K562 (cell line): ENCODE measurements around the gene CRLF1. TPM values are rescaled to one million over a fixed set of nuclear protein-coding genes. Genes with fewer than 3 reads are reported as not detected.
A peak's percentile ranks its signal among the peaks of the same experiment; 100 is the strongest.

ENCODE experiments used
- E2F3 ChIP-seq: fragments of 250-450 bp; sonication (Bioruptor Pico); IDR thresholded peaks from 2 replicates; pipeline ENCODE4 v1.4.0; 2020; ENCODE audit warnings: mild to moderate bottlenecking
- FOXO4 ChIP-seq: fragments of 450-650 bp; formaldehyde crosslinking; IDR thresholded peaks from 2 replicates; pipeline ENCODE4 v1.4.0; 2020; ENCODE audit warnings: mild to moderate bottlenecking, moderate library complexity
- FOXP4 ChIP-seq: sonication (generic); formaldehyde crosslinking; IDR thresholded peaks from 2 replicates; pipeline ENCODE4 v1.8.0; 2022; ENCODE audit warnings: mild to moderate bottlenecking, missing genetic modification reagents, borderline replicate concordance
- HBP1 ChIP-seq: fragments of 450-650 bp; formaldehyde crosslinking; IDR thresholded peaks from 2 replicates; pipeline ENCODE4 v1.4.0; 2022; ENCODE audit warnings: missing genetic modification characterization
- HDAC6 ChIP-seq: IDR thresholded peaks from 2 replicates; pipeline ENCODE4 v1.6.1; 2012; ENCODE audit warnings: low read depth, mild to moderate bottlenecking, control low read depth, inconsistent platforms, low read length, moderate library complexity
- HDAC8 ChIP-seq: fragments of 450-650 bp; IDR thresholded peaks from 2 replicates; pipeline ENCODE4 v1.6.1; 2016; ENCODE audit warnings: mild to moderate bottlenecking, missing genetic modification characterization, moderate library complexity, missing compliant biosample characterization
- HIVEP1 ChIP-seq: fragments of 250-450 bp; sonication (Bioruptor Pico); IDR thresholded peaks from 2 replicates; pipeline ENCODE4 v1.4.0; 2020; ENCODE audit warnings: mild to moderate bottlenecking
- HLTF ChIP-seq: fragments of 450-650 bp; IDR thresholded peaks from 2 replicates; pipeline ENCODE4 v1.6.1; 2016
- MIER1 ChIP-seq: fragments of 450-650 bp; IDR thresholded peaks from 2 replicates; pipeline ENCODE4 v1.6.1; 2016; ENCODE audit warnings: antibody characterized with exemption, mild to moderate bottlenecking, low read depth
- NCOA6 ChIP-seq: fragments of 450-650 bp; IDR thresholded peaks from 2 replicates; pipeline ENCODE4 v1.6.1; 2017; ENCODE audit warnings: mild to moderate bottlenecking
- NEUROD1 ChIP-seq: fragments of 150-350 bp; IDR thresholded peaks from 2 replicates; pipeline ENCODE4 v1.6.1; 2014; ENCODE audit warnings: borderline replicate concordance, low read length, low read depth; ENCODE audit not compliant: partially characterized antibody
- NFRKB ChIP-seq: fragments of 450-650 bp; IDR thresholded peaks from 2 replicates; pipeline ENCODE4 v1.6.1; 2016; ENCODE audit warnings: low read depth
- PKNOX1 ChIP-seq: fragments of 450-650 bp; IDR thresholded peaks from 2 replicates; pipeline ENCODE4 v1.6.1; 2016
- SETDB1 ChIP-seq: IDR thresholded peaks from one replicate; pipeline ENCODE4 v1.6.1; 2012; ENCODE audit warnings: low read length, control low read depth, inconsistent platforms
- SMAD4 ChIP-seq: fragments of 250-450 bp; sonication (Bioruptor Pico); conservative IDR thresholded peaks from 2 replicates; pipeline ENCODE4 v1.8.0; 2021; ENCODE audit warnings: inconsistent platforms, mild to moderate bottlenecking, moderate library complexity
- SMARCE1 ChIP-seq: fragments of 450-650 bp; IDR thresholded peaks from 2 replicates; pipeline ENCODE4 v1.7.1; 2016; ENCODE audit warnings: mild to moderate bottlenecking
- SPI1 ChIP-seq: IDR thresholded peaks from 2 replicates; pipeline ENCODE4 v1.6.1; 2011; ENCODE audit warnings: low read depth, low read length, control low read depth, borderline replicate concordance
- ZBTB1 ChIP-seq: sonication (generic); formaldehyde crosslinking; IDR thresholded peaks from 2 replicates; pipeline ENCODE4 v1.8.1; 2023; ENCODE audit warnings: missing genetic modification reagents, low read depth, mild to moderate bottlenecking, borderline replicate concordance
- ZC3H4 ChIP-seq: sonication (generic); formaldehyde crosslinking; IDR thresholded peaks from 2 replicates; pipeline ENCODE4 v1.9.0; 2021; ENCODE audit warnings: missing genetic modification reagents, borderline replicate concordance
- polyA plus RNA-seq, 8 experiments: library from polyadenylated mRNA; depleted of rRNA in 4 of 8; stranded (reverse) in 5 of 8; unstranded in 3 of 8; fragments of >200 nt; fragmentation: Nextera tagmentation in 2 of 8; fragmentation: Illumina TruSeq in 1 of 8; extraction: Ambion mirVana in 2 of 8; extraction: Trizol in 1 of 8; gene quantifications; 2 replicates each; pipeline versions ENCODE4 v1.2.1 to v1.2.3, GENCODE V29; 2011 to 2014; ENCODE audit warnings: inconsistent platforms in 1 of 8, missing spikeins in 1 of 8
- total RNA-seq, 7 experiments: library from RNA; depleted of rRNA in 6 of 7; stranded (reverse); fragments of >200 nt in 6 of 7; fragmentation: Illumina TruSeq in 2 of 7; extraction: Trizol in 2 of 7; gene quantifications; 2 replicates each; pipeline versions ENCODE4 v1.2.1 to v1.2.3, GENCODE V29; 2011 to 2021; ENCODE audit warnings: low replicate concordance in 1 of 7

The CRLF1 gene
- total and polyA plus RNA-seq, 9 of the 15 experiments (the other 6 are each of a cell fraction or from before 2014, with no cell fraction given) = 0.85 to 3.6 (median 1.7) TPM

GRCh38 chr19:18647371-18647767 lies 40.8 kb upstream of the CRLF1 start (continued):
- TF ChIP-seq HDAC8 (no peak), FOXP4 (no peak), HBP1 (CRISPR knock-in tag) (peak; percentile 90), HDAC6 (no peak), SETDB1 (no peak), FOXO4 (CRISPR knock-in tag) (no peak), HLTF (0 out of 2 replicates have a peak, but pooled peaks have one; percentile 39), E2F3 (CRISPR knock-in tag) (no peak), MIER1 (no peak), HIVEP1 (no peak), NCOA6 (no peak), PKNOX1 (0 out of 2 replicates have a peak, but pooled peaks have one; percentile 9), ZC3H4 (no peak), SMAD4 (CRISPR knock-in tag) (no peak), ZBTB1 (CRISPR knock-in tag) (no peak), SMARCE1 (0 out of 2 replicates have a peak, but pooled peaks have one; percentile 12), SPI1 (no peak), NFRKB (no peak), NEUROD1 (no peak)
